Head of caudate nucleus (tissue), 42 donors: ENCODE measurements around the gene PIK3R1.

Experiments used
- DNase-seq, 42 donors: peaks; one replicate each; pipeline versions ENCODE4 v3.0.0 to v3.0.0-alpha.2; 2020 to 2021; ENCODE audit warnings: mixed read lengths in 7 of 42
- intact Hi-C: fragments of 100-400 bp; cut with DNase I; formaldehyde crosslinking; loops from one replicate; pipeline ENCODE4 v1.15.0; 2022

PIK3R1 gene

DNA sequence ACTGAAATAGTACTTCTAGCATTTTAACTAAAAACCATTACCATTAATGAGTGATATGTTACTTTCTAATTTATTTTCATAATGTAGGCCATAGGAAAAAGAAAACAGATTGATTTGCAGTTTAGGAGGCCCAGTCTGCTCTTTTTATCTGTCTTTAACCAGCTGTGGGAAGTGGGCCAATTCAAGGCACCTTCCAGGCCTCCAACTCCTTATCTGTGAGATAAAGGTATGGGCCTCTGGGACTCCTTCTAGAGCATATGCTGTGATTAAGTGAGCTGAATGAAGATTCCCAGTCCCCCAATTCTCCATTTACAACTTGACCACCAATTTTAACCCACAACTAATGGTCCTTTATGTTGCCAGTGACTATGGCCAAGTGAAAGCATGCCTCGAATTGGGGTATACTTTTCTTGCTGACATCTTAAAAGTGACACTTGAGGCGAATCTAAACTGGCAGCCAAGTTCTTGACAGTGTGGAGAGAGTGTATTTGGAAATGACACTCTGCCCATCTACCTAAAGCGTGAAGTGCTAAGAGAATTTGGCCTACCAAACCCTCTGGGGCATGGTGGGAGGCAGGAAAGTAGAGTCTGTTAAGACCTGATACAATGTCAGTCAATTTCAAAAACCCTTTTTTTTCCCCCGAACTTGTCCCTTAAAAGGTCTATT lies 88.3 kb downstream of the PIK3R1 start:
- intact Hi-C loops = no loop called here
- DNase-seq = no peak

DNA sequence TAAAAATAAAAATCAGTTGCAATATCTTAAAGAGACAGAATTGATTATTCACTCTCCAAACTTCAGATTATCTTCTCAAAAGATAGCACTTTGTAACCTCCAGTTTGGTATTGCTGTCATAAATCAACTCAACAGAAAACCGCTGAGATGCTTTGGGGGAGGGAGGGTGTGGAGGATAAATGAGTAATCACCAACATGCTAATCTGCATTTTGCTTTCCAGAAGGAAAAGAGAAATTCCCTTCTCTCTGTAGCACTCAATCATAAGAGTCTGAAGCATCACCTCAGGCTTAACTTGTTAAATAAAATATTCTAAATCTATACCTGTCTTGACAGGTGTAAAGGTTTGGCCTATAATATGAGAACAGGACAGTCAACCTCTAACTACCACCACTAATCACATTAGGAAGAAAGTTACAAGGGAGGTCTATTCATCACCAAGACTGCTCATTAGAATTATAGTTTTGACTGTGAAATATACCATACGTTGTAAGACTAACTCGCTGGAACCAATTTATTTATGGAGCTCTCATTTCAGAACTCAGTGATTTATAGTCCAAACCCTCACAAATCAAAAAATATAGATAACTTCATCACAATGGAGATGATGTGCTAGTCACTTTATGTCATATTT lies 89.0 kb downstream of the PIK3R1 start:
- intact Hi-C loops = no loop called here

DNA sequence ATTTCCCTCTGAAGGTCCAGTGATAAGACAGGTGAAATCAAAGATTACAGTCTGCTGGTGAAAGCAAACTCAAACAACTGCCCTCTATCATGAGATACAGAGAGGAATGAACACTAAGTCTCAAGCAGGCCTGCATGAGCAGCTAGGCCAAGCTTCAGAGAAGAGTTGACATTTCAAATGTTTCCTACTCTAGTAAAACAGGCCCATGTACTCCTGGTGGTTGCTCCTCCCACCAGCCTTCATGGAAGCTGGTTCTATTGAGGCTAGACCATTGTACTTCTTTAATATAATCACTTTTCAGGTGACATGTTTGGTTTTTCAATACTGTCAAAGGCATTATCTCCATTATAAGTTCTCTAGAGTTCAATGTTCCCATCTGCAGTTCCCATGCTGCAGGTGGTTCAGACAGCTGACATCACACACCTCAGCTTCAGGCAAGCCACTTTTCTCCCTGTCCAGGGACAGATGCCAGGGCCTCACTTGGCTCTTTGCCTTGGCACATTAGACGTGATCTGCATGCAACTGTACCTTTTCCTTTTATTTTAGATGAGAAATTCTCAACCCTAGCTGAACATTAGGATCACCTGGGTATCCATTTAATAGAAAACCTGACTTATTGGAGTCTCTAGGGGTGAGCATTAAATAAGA lies 89.8 kb downstream of the PIK3R1 start:
- DNase-seq = peak in 1 of 42 donors; percentile 24

More for the DNA sequence above, 89.0 kb downstream of the PIK3R1 start:
- DNase-seq = peak in 7 of 42 donors; percentile 11 to 66 (median 37)

DNA sequence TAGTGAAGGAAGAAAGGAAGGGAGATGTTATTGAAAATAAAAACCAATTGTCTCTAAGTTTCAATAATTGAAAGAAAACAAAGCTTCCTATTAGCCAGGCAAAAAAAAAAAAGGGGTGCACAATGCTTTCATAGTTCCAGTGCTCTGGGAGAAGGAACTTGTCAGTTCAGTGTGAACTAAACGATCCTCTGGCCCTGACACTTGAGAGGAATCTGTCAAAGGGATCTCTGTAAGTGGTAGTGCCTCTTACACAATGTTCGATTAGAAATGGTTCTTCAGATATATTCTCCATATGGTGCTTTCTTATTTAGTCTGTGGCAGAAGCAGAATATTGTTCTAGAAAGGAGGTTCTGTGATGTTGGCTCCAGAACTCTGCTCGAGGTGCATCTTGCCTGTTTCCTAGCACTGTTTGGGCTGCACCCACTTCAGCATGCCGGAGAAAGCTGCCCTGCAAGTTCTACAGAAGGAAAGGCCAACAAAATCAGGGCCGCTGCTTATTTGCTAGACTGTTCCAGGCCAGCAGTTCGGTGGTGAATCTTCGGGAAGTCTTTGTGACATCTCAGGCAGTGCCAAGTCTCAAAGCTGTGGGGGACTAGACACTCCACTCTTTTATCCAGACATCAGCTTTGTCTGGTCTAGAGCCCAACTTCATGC lies 90.9 kb downstream of the PIK3R1 start:
- peak in 1 of 42 donors; percentile 1 for DNase-seq
- intact Hi-C loops = no loop called here

More for the DNA sequence above, 89.8 kb downstream of the PIK3R1 start:
- intact Hi-C loops = no loop called here

DNA sequence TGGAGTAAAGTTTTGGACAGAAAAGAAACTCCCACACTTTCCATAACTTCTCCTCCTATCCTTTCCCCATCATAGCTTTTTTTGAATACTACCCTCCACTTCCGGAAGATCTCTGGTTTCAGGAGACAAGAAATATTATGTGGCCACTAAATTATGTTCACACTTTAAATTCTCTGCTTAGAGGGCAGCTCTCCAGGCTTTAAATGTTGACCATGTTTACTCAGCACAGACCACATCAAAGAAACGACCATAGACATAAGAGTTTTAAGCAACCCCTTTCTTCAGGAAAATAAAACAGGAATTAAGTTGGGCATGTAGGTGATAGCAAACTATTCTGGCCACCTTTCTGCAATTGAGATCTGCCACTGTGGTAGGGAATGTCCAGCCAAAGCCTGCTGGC lies 97.8 kb downstream of the PIK3R1 start:
- intact Hi-C loops = no loop called here
- DNase-seq = no peak

DNA sequence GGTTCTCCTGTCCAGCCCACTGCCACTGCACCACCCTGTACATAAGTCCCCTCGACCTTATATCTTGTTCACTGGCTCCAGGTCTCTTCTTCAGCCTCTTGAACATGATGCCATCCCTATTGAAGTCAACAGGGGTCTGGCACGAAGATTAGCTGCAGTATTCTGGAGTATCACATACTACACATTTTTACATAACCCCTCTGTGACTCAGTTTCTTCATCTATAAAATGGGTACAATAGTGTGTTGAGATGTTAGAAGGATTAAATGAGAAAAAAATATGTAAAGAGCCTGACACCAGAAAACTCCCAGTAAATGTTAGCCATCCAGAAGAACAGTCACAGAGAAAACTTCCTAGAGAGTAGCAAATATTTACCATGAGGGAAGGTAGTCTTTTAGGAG lies 98.9 kb downstream of the PIK3R1 start:
- intact Hi-C loops = no loop called here
- DNase-seq = no peak

DNA sequence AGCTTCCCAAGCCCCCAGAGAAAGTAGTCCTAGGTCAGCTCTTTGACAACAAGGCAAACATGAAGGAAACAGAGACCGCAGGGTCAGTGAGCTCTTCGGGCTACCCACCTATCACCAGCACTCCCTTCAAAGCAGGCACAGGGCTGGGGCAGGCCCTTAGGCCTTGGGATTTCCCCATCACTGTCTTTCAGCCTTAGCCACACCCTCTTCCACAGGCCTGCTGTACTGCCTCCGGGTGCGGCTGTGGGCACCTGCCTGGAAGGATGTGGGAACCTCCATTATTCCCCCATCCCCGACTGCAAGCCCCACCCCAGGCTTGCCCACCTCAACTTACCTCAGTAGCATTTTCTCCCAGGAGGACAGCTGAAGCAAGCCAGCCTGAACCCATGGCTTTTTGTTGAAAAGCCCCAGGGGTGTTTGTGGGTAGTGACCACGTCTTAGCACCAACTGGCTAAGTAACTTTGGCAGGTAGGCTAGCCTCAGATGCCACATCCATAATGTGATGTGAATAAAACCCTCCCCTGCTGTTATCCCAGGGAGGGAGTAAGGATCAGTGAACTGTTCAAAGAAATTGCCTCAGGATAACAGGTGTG lies 100.2 kb downstream of the PIK3R1 start:
- intact Hi-C loops = no loop called here
- DNase-seq = no peak

DNA sequence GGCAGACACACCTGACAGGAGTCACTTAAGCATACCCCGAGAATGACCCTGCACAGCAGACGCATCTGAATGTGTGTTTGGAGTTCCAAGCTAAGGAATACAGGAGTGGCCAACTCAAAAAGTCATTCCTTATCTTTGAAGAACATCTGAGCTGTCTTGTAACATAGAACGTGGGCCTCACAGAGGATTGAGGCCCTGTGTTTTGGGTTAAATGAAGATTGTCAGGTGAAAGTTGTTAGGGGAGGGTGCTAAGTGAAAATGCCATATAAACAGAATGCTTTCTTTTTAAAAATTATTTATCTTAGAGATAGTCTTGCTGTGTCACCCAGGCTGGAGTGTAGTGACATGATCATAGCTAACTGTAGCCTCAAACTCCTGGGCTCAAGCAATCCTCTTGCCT lies 100.9 kb downstream of the PIK3R1 start:
- intact Hi-C loops = no loop called here
- DNase-seq = no peak

DNA sequence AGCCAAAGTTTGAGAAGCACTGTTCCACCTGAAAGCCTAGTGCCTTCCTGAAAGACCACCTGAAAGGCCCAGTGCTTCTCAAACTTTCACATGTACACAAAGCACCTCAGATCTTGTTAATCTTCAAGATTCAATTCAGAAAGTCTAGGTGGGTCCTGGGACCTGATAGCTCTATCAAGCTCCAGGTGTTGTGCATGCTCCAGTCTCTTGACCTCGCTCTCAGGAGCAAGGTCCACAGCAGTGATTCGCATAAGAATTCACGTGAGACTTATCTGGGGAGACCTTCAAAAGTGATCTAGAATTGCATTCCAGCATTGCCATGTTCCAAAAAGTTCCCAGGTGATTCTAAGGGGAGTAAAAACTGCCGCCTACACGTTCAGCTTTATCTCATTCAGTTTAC lies 102.1 kb downstream of the PIK3R1 start:
- no peak for DNase-seq
- intact Hi-C loops = no loop called here

DNA sequence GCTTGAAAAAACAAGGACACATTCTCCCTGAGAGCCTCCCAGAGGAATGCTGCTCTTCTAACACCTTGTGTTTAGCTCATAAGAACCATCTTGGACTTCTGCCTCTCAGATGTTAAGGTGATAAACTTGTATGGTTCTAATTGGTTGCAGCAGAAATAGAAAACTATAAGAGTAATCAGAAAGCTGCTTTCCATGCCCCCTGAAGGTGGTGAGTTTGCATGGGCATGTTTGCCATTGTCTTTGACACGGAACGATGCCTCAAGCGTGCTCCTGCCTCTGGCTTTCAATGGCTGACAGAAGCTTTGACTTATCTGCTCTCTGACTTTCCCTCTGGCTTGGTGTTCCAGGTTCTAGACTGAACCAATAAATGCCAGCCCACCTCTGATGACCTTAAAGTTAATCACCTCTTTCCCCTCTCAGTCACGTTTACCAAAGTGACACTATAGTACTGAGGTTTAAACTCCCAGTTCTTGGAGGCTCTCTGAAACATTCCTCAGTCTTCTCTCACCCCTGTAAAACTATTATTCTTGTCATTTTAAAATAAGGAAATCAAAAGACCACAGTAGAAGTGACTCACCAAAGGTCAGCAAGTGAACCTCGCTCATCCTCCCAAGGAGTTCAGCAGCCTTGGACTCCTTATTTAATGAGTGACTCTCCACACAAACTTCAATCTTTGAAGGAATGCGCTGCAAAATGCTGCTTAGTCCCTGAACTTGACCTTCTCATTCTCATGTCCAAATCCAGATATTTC lies 103.6 kb downstream of the PIK3R1 start:
- intact Hi-C loops = no loop called here
- no peak for DNase-seq

DNA sequence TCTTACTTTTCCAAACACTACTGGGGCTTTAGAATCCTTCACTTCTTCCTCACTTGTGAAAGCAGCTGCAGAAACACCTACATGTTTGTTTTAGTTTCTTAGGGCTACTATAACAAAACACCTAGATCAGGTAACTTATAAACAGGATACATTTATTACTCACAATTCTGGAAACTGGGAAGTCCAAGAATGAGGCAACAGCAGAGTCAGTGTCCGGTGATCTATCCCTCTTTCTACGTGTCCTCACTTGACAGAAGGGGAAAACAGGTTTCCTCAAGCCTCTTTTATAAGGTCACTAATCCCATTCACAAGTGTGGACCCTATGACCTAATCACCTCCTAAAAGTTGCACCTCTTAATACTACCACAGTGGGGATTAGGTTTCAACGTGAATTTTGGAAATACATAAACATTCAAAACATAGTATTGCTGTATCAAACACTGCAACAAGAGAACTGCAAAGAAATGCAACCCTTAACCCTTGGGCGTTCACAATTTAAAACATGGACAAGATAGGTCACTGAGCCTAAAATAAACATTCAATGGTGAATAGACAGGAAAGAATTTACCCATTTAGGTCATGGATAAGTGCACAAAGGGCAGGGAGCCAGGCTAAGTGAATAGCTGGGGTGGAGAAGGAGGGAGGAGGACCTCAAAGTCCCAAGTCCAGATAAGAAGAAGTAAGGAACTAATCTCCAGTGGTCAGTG lies 104.3 kb downstream of the PIK3R1 start:
- intact Hi-C loops = no loop called here
- DNase-seq = no peak

DNA sequence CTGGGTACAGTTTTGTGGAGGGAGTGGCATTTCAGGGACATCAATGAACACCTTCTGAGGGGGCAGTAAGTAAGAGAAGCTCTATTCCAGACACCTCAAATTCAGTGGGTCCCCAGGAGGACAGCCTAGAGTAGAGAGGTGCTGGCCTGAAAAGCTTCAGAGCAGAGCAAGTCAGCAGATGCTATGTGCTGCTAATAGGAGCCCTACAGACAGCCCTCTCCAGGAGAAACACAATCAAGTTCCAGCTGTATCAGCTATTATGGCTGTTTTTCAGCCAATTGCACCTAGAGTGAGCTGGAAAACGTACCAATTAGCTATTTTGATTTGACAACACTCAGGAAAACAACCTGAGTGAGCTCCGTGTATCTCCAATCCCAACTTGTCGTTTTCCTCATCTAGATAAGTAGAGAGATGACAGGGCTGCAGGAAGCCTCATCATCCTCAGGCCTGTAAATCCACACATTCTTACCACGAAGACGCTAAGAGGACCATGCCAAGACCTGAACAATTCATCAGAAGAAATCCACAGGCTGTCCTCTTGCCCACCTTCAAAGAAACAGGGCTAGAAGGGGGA lies 104.9 kb downstream of the PIK3R1 start:
- intact Hi-C loops = no loop called here

DNA sequence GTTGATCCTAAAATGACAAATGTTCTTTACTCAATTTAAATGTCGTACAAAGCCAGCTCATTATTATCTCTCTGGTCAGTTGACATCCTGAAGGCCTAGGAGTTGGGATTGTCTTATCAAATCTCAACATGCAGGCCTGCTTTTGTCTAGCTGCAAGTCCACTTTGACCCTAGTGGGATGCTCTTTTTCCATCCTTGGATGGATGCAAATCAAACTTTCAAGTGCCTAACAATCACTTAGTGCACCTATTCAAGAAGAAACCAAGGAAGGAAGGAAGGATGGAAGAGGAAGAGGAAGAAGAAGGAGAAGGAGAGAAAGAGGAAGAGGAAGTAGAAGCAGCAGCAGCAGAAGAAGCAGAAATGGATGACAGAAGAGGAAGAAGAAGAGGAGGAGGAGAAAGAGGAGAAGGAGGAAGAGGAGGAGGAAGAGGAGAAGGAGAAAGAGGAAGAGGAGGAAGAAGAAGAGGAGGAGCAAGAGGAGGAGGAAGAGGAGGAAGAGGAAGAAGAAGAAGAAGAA lies 109.6 kb downstream of the PIK3R1 start:
- intact Hi-C loops = no loop called here
- no peak for DNase-seq

More for the DNA sequence above, 104.9 kb downstream of the PIK3R1 start:
- DNase-seq = no peak

DNA sequence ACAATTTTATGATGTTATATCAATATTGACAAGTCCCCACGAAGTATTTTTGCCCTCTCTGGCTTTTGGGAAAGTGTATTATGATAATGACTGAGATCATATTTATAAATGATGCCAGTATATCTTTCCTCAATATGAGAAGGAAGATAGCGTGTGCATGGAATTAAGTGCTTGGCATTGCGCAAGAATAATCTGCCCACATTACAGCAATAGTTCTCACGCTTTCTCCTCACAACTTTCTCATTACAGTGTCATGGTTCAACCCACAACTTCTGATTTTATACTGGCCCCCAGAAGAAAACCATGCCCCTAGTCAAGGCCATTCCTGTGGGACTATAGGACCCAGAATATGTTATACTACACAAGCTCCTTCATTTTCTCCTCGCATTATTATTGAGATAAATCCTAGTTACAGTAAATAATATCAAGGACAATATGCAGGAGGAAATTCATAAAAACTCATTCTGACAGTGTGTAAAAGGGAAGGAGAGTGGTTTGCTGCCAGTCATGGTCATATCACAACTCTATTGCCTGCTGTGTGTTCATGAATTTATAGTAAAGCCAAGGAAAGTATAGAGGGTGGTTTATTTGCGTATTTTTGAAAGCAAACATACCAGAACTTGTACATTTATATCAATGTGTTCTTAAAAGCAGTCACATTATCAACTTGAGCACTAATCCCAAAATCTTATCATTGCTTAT lies 114.1 kb downstream of the PIK3R1 start:
- no peak for DNase-seq
- intact Hi-C loops = no loop called here

DNA sequence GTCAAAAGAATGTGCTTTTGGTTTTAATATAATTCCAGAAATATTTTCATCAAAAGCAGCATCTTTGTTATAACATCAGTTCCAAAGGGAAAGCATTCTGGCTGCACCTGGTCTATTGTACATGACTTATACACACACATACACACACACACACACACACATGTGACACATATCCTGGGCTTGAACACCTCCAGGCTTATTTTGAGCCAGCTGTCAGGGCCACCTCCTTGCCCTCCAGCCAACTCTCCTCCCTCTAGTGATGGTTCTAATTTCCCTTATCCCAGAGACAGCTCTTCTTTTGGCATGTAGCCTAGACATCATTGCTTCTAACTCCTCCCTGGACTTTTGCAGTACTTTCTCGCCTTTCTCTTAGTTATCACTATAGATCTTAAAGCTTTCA lies 115.0 kb downstream of the PIK3R1 start:
- intact Hi-C loops = no loop called here
- no peak for DNase-seq

DNA sequence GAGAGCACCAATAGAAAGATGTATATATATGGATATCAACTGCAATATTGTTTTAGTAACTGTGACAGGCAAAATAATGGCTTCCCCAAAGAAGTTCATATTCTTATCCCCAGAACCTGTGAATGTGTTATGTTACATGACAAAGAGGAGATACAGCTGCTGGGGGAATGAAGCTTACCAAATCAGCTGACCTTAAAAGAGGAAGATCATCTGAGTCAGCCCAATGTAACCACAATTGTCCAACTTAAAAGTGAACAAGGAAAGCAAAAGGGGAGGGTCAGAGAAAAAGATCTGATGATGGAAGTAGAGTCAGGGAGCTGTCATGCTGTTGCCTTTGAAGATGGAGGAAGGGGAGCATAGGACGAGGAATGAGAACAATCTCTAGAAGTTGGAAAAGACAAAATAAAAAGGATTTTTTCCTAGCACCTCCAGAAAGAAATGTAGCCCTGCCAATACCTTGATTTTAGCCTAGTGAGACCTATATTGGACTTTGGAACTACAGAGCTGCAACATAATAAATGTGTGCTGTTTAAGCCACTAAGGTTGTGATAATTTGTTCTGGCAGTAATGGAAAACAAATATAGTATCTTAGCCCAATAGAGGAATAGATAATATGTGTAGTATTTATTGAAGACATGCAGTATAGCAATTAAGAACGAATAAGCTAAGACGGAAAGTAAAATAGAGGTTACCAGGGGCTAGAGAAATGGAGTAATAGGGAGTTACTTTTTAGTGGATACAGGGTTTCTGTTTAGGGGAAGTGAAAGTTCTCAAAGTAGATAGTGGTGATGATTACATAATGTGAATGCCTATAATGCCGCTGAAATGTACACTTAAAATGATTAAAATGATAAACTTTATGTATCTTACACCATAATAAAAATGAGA lies 115.9 kb downstream of the PIK3R1 start:
- intact Hi-C loops = no loop called here
- DNase-seq = no peak
